GM23338 (cell line): ENCODE results near the gene AKAP9. TPM values are rescaled to one million over a fixed set of nuclear protein-coding genes. Genes with fewer than 3 reads are reported as not detected.

Experiments
- ATAC-seq: fragments of 200-7000 bp; cut with Tn5 transposase; 3 replicates; pipeline ENCODE4 v1.9.1; 2020
- DNase-seq: peaks from one replicate; pipeline ENCODE4 v3.0.0-alpha.2; 2015; ENCODE audit warnings: low spot score
- H2AFZ ChIP-seq: fragments of 200-600 bp; sonication (generic); 2 replicates; pipeline ENCODE4 v1.8.0; 2016; ENCODE audit warnings: antibody characterized with exemption, mild to moderate bottlenecking, moderate library complexity
- H3F3A ChIP-seq: fragments of 200-600 bp; sonication (generic); replicated peaks from 2 replicates; pipeline ENCODE4 v1.8.0; 2017; ENCODE audit warnings: antibody characterized with exemption, mixed run types, low read depth
- H3K27ac ChIP-seq: fragments of 200-600 bp; sonication (generic); 2 replicates; pipeline ENCODE4 v1.6.1; 2016; ENCODE audit warnings: low read depth
- H3K27me3 ChIP-seq: fragments of 200-600 bp; sonication (generic); 2 replicates; pipeline ENCODE4 v1.8.0; 2016; ENCODE audit warnings: mild to moderate bottlenecking, mixed run types, moderate library complexity; ENCODE audit not compliant: insufficient read depth
- H3K36me3 ChIP-seq: fragments of 200-600 bp; sonication (generic); 2 replicates; pipeline ENCODE4 v1.8.0; 2016; ENCODE audit warnings: mild to moderate bottlenecking; ENCODE audit not compliant: insufficient read depth
- H3K4me1 ChIP-seq: fragments of 200-600 bp; sonication (generic); 2 replicates; pipeline ENCODE4 v1.8.0; 2016; ENCODE audit warnings: mild to moderate bottlenecking, moderate library complexity; ENCODE audit not compliant: insufficient read depth
- H3K4me2 ChIP-seq: fragments of 200-600 bp; sonication (generic); 2 replicates; pipeline ENCODE4 v1.7.1; 2017; ENCODE audit warnings: mixed run types
- H3K4me3 ChIP-seq: fragments of 200-600 bp; sonication (generic); 2 replicates; pipeline ENCODE4 v1.6.1; 2016; ENCODE audit warnings: mixed run types
- H3K79me2 ChIP-seq: fragments of 200-600 bp; sonication (generic); replicated peaks from 2 replicates; pipeline ENCODE4 v1.8.0; 2017; ENCODE audit warnings: mild to moderate bottlenecking; ENCODE audit not compliant: insufficient read depth
- H3K9me2 ChIP-seq: fragments of 200-600 bp; sonication (generic); 2 replicates; pipeline ENCODE4 v1.8.0; 2017; ENCODE audit not compliant: insufficient read depth
- H4K20me1 ChIP-seq: fragments of 200-600 bp; sonication (generic); replicated peaks from 2 replicates; pipeline ENCODE4 v1.8.0; 2017; ENCODE audit warnings: mild to moderate bottlenecking; ENCODE audit not compliant: insufficient read depth
- H3K27ac Mint-ChIP-seq: 2 replicates; pipeline ENCODE4 v1.8.0; 2020; ENCODE audit warnings: inconsistent platforms, mild to moderate bottlenecking, moderate library complexity, mixed read lengths
- H3K27me3 Mint-ChIP-seq: 3 replicates; pipeline ENCODE4 v1.8.0; 2022; ENCODE audit warnings: low read depth, mild to moderate bottlenecking, moderate library complexity, mixed read lengths, inconsistent platforms; ENCODE audit not compliant: insufficient read depth, poor library complexity
- H3K36me3 Mint-ChIP-seq: 3 replicates; pipeline ENCODE4 v1.8.0; 2021; ENCODE audit warnings: low read depth, mild to moderate bottlenecking, inconsistent platforms, moderate library complexity, mixed read lengths
- H3K4me1 Mint-ChIP-seq: 3 replicates; pipeline ENCODE4 v1.8.0; 2020; ENCODE audit warnings: mild to moderate bottlenecking, inconsistent platforms, mixed read lengths
- H3K4me3 Mint-ChIP-seq: 3 replicates; pipeline ENCODE4 v1.8.0; 2021; ENCODE audit warnings: moderate library complexity, mild to moderate bottlenecking, inconsistent platforms, mixed read lengths
- H3K9me3 Mint-ChIP-seq: 3 replicates; pipeline ENCODE4 v1.8.0; 2020; ENCODE audit warnings: moderate library complexity, mild to moderate bottlenecking, inconsistent platforms, mixed read lengths
- CREB1 ChIP-seq: fragments of 250-450 bp; sonication (Bioruptor Pico); IDR thresholded peaks from 2 replicates; pipeline ENCODE4 v1.5.0; 2020; ENCODE audit warnings: low read depth, mild to moderate bottlenecking, moderate library complexity
- CTCF ChIP-seq, 2 experiments: fragments of 200-600 bp in 1 of 2; sonication (generic) in 1 of 2; conservative IDR thresholded peaks; 2 replicates each; pipeline versions ENCODE4 v1.5.1 to v1.6.1; 2016 to 2017; ENCODE audit warnings: antibody characterized with exemption in 2 of 2, low read depth in 2 of 2, mild to moderate bottlenecking in 2 of 2, moderate library complexity in 1 of 2
- EZH2 ChIP-seq: fragments of 200-600 bp; sonication (generic); IDR thresholded peaks from one replicate; pipeline ENCODE4 v1.8.0; 2017; ENCODE audit warnings: antibody characterized with exemption, mild to moderate bottlenecking, low read depth; ENCODE audit not compliant: unreplicated experiment
- JUNB ChIP-seq: IDR thresholded peaks from one replicate; pipeline ENCODE4 v1.6.1; 2016; ENCODE audit warnings: antibody characterized with exemption; ENCODE audit not compliant: unreplicated experiment
- NANOG ChIP-seq: IDR thresholded peaks from 2 replicates; pipeline ENCODE4 v1.6.1; 2016; ENCODE audit warnings: antibody characterized with exemption, borderline replicate concordance
- STAT1 ChIP-seq: IDR thresholded peaks from one replicate; pipeline ENCODE4 v1.6.1; 2016; ENCODE audit warnings: antibody characterized with exemption; ENCODE audit not compliant: unreplicated experiment
- ZNF114 ChIP-seq: fragments of 250-450 bp; sonication (Bioruptor Pico); IDR thresholded peaks from 2 replicates; pipeline ENCODE4 v1.5.0; 2020; ENCODE audit warnings: mild to moderate bottlenecking, moderate library complexity
- ZNF462 ChIP-seq: fragments of 250-450 bp; sonication (Bioruptor Pico); IDR thresholded peaks from 2 replicates; pipeline ENCODE4 v1.5.0; 2020; ENCODE audit warnings: mild to moderate bottlenecking, moderate library complexity
- polyA plus RNA-seq: library from polyadenylated mRNA; unstranded; fragments of >200 nt; fragmentation: Nextera tagmentation; extraction: Ambion mirVana; gene quantifications from 2 replicates; pipeline ENCODE4 v1.2.1, GENCODE V29; 2016
- total RNA-seq: library from RNA; depleted of rRNA; stranded (reverse); fragments of >200 nt; shearing (Covaris generic); gene quantifications from 2 replicates; pipeline ENCODE4 v1.2.3, GENCODE V29; 2014

The AKAP9 gene
- total and polyA plus RNA-seq, 2 experiments from 2014 or later, result 33.5 to 67.4 TPM

- TF ChIP-seq CREB1 (CRISPR knock-in tag) (no peak), JUNB (no peak), ZNF462 (CRISPR knock-in tag) (no peak), ZNF114 (no peak), CTCF (conservative IDR thresholded peaks at IDR 0.05; ENCODE audit: low read depth in 2 of 2) (no peak)
Observed at GRCh38 chr7:92035576-92035975, 94.9 kb downstream of the AKAP9 start (continued).

GRCh38 chr7:92039900-92040299 lies 99.2 kb downstream of the AKAP9 start:
- Mint-ChIP-seq H3K9me3 (no peaks in the 10 kb centered on the region), H3K36me3 (peaks cover 5% of the 10 kb centered on the region; the same call in 2 of the 3 replicates), H3K27me3 (no peaks in the 10 kb centered on the region), H3K4me1 (peaks cover 7% of the 10 kb centered on the region; the same call in 1 of the 3 replicates), H3K27ac (no peak overlapping the region), H3K4me3 (no peak overlapping the region)
- Histone ChIP-seq H2AFZ (no peak overlapping the region), H3K4me2 (no peak overlapping the region), H3K4me3 (no peak overlapping the region), H3F3A (no peaks in the 10 kb centered on the region), H4K20me1 (no peaks in the 10 kb centered on the region; the same call in 1 of the 2 replicates), H3K79me2 (no peaks in the 10 kb centered on the region), H3K4me1 (no peaks in the 10 kb centered on the region), H3K27ac (no peak overlapping the region), H3K36me3 (peaks cover 3% of the 10 kb centered on the region; the same call in 1 of the 2 replicates), H3K27me3 (no peaks in the 10 kb centered on the region), H3K9me2 (no peaks in the 10 kb centered on the region)
- ATAC-seq (no peak), DNase-seq (no peak)
- TF ChIP-seq ZNF462 (CRISPR knock-in tag) (no peak), EZH2 (no peak), NANOG (no peak), STAT1 (no peak)
